K562 (cell line): Measurements from ENCODE around the gene KCNJ8. TPM values are rescaled to one million over a fixed set of nuclear protein-coding genes. Genes with fewer than 3 reads are reported as not detected.

ENCODE experiments used
- ATAC-seq: fragments of 200-7000 bp; cut with Tn5 transposase; 3 replicates; pipeline ENCODE4 v1.9.1; 2020; ENCODE audit warnings: moderate library complexity
- BruUV-seq: library from RNA; stranded (reverse); fragments of 400-500 nt; replicated peaks from 2 replicates; lab custom pipeline; 2021; lab: Mats Ljungman, UMichigan
- CTCF ChIA-PET: fragments of 300-600 bp; formaldehyde crosslinking; extraction: SDS; loops from one replicate; lab custom pipeline; 2021; ENCODE audit warnings: low intra/inter-chr PET ratio; lab: Yijun Ruan, JAX
- POLR2A ChIA-PET: fragments of 300-600, 350-650 bp; sonication (Branson Sonifier 250); formaldehyde crosslinking; extraction: SDS; loops from one replicate; lab custom pipeline; 2021; ENCODE audit warnings: antibody characterized with exemption, inconsistent platforms; lab: Yijun Ruan, JAX
- DNase-seq, 4 experiments: peaks; one replicate each; pipeline versions ENCODE4 v3.0.0 to v3.0.0-alpha.2; 2011 to 2018; ENCODE audit warnings: low spot score in 3 of 4, mixed read lengths in 3 of 4; ENCODE audit errors: extremely low read depth in 1 of 4
- FAIRE-seq: peaks from 2 replicates; lab custom pipeline; 2011; peaks lifted over from hg19 to GRCh38; lab: Jason Lieb, UNC
- H2AFZ ChIP-seq: 2 replicates; pipeline ENCODE4 v1.6.0; 2011; ENCODE audit warnings: low read depth, low read length, control low read depth, inconsistent platforms
- H3K27ac ChIP-seq: fragments of 200-600 bp; 3 replicates; pipeline ENCODE4 v1.8.0; 2011; ENCODE audit warnings: low read depth, mild to moderate bottlenecking, control low read depth, inconsistent platforms, low read length, moderate library complexity, mixed read lengths; ENCODE audit errors: extremely low read depth
- H3K27me3 ChIP-seq, 2 experiments: fragments of 300-600 bp in 1 of 2; 2 replicates in 1 of 2; 3 replicates in 1 of 2; pipeline versions ENCODE4 v1.6.0 to v1.8.0; 2011; ENCODE audit warnings: inconsistent platforms in 2 of 2, low read length in 2 of 2, mild to moderate bottlenecking in 1 of 2, mixed read lengths in 1 of 2, moderate library complexity in 1 of 2; ENCODE audit not compliant: control insufficient read depth in 2 of 2, insufficient read depth in 2 of 2
- H3K36me3 ChIP-seq: fragments of 300-600 bp; 3 replicates; pipeline ENCODE4 v1.8.0; 2011; ENCODE audit warnings: mild to moderate bottlenecking, low read length, inconsistent platforms; ENCODE audit not compliant: control insufficient read depth, insufficient read depth
- H3K4me1 ChIP-seq, 2 experiments: fragments of 200-600 bp in 1 of 2; replicated peaks in 1 of 2; 2 replicates in 1 of 2; 3 replicates in 1 of 2; pipeline versions ENCODE4 v1.5.1 to v1.8.0; 2011; ENCODE audit warnings: inconsistent platforms in 2 of 2, low read length in 2 of 2, mild to moderate bottlenecking in 1 of 2, mixed read lengths in 1 of 2, moderate library complexity in 1 of 2; ENCODE audit not compliant: control insufficient read depth in 2 of 2, insufficient read depth in 2 of 2
- H3K4me2 ChIP-seq: 2 replicates; pipeline ENCODE4 v1.6.1; 2011; ENCODE audit warnings: low read length, control low read depth, inconsistent platforms, mixed read lengths; ENCODE audit not compliant: insufficient read depth
- H3K4me3 ChIP-seq: fragments of 200-600 bp; sonication (generic), shearing (Covaris generic); 2 replicates; pipeline ENCODE4 v1.5.1; 2016; ENCODE audit warnings: control low read depth, inconsistent platforms
- H3K79me2 ChIP-seq: fragments of 200-600 bp; 3 replicates; pipeline ENCODE4 v1.8.0; 2011; ENCODE audit warnings: low read length, inconsistent platforms; ENCODE audit not compliant: control insufficient read depth, insufficient read depth
- H3K9ac ChIP-seq, 2 experiments: 2 replicates each; pipeline versions ENCODE4 v1.6.0 to v1.6.1; 2011; ENCODE audit warnings: low read depth in 2 of 2, low read length in 2 of 2, control low read depth in 1 of 2, inconsistent platforms in 1 of 2, mild to moderate bottlenecking in 1 of 2, mixed read lengths in 1 of 2; ENCODE audit not compliant: insufficient read depth in 1 of 2
- H3K9me1 ChIP-seq: one replicate; pipeline ENCODE4 v1.6.0; 2011; ENCODE audit warnings: inconsistent platforms, mild to moderate bottlenecking, low read length, moderate library complexity; ENCODE audit not compliant: control insufficient read depth, insufficient read depth
- H3K9me3 ChIP-seq: replicated peaks from 2 replicates; pipeline ENCODE4 v1.5.1; 2011; ENCODE audit warnings: low read depth, low read length, inconsistent platforms; ENCODE audit not compliant: control insufficient read depth, insufficient read depth
- H4K20me1 ChIP-seq: replicated peaks from 2 replicates; pipeline ENCODE4 v1.6.1; 2011; ENCODE audit warnings: low read length, inconsistent platforms, mixed read lengths; ENCODE audit not compliant: control insufficient read depth, insufficient read depth
- CBFA2T3 ChIP-seq: fragments of 450-650 bp; IDR thresholded peaks from 2 replicates; pipeline ENCODE4 v1.6.1; 2017
- ZNF253 ChIP-seq: fragments of 250-450 bp; sonication (Bioruptor Pico); conservative IDR thresholded peaks from 2 replicates; pipeline ENCODE4 v1.6.1; 2021; ENCODE audit warnings: mild to moderate bottlenecking
- WGBS: fragments of 100-300 bp; shearing (Covaris generic); methylation state at CpG from one replicate; pipeline ENCODE4 v1.1.6; 2016; ENCODE audit warnings: low coverage, mixed read lengths; ENCODE audit not compliant: insufficient coverage; ENCODE audit errors: missing lambda C conversion rate; 5-methylcytosine and 5-hydroxymethylcytosine counted together
- in situ Hi-C: fragments of 300-500 bp; cut with MboI; formaldehyde crosslinking; loops from 4 replicates; pipeline ENCODE4 v1.15.0; 2018; ENCODE audit warnings: inconsistent platforms, mixed read lengths
- intact Hi-C: fragments of 100-400 bp; cut with micrococcal nuclease; formaldehyde crosslinking; loops from 2 replicates; pipeline ENCODE4 v1.14.2; 2022
- polyA plus RNA-seq, 8 experiments: library from polyadenylated mRNA; depleted of rRNA in 4 of 8; stranded (reverse) in 5 of 8; unstranded in 3 of 8; fragments of >200 nt; fragmentation: Nextera tagmentation in 2 of 8; fragmentation: Illumina TruSeq in 1 of 8; extraction: Ambion mirVana in 2 of 8; extraction: Trizol in 1 of 8; gene quantifications; 2 replicates each; pipeline versions ENCODE4 v1.2.1 to v1.2.3, GENCODE V29; 2011 to 2014; ENCODE audit warnings: inconsistent platforms in 1 of 8, missing spikeins in 1 of 8
- total RNA-seq, 7 experiments: library from RNA; depleted of rRNA in 6 of 7; stranded (reverse); fragments of >200 nt in 6 of 7; fragmentation: Illumina TruSeq in 2 of 7; extraction: Trizol in 2 of 7; gene quantifications; 2 replicates each; pipeline versions ENCODE4 v1.2.1 to v1.2.3, GENCODE V29; 2011 to 2021; ENCODE audit warnings: low replicate concordance in 1 of 7
- TF ChIP-seq, protein P1 (sequence below): fragments of 450-650 bp; IDR thresholded peaks from 2 replicates; pipeline ENCODE4 v1.6.1; 2016; ENCODE audit warnings: mild to moderate bottlenecking

The KCNJ8 gene
- total and polyA plus RNA-seq, 9 of the 15 experiments (the other 6 are each of a cell fraction or from before 2014, with no cell fraction given), result 0.28 to 3.6 (median 1.1) TPM

DNA sequence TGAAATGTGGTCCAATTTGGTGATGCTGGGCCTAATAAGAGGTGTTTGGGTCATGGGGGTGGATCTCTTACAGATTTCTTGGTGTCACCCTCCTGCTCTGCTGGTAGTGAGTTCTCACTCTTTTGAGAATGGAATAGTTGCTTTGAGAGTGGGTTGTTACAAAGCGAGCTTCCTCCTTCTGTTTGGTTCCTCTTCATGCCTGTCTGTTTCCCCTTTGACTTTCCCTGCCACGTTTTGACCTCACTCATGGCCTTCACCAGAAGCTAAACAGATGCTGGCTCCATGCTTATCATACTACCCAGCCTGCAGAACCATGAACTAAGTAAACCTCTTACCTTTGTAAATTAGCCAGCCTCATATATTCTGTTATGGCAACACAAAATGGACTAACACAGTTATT lies 59.1 kb downstream of the KCNJ8 start:
- ATAC-seq (no peak), DNase-seq (peak in 1 of 4 experiments; percentile 41), FAIRE-seq (no peak)
- Histone ChIP-seq H3K9ac (no peak overlapping the region), H3K4me2 (no peak overlapping the region), H3K4me3 (no peak overlapping the region), H2AFZ (0 out of 2 replicates have a peak overlapping the region, but pooled peaks have one; percentile 32), H3K9me3 (no peaks in the 10 kb centered on the region), H3K9me1 (no peaks in the 10 kb centered on the region), H4K20me1 (no peaks in the 10 kb centered on the region), H3K27me3 (no peaks in the 10 kb centered on the region), H3K4me1 (no peaks in the 10 kb centered on the region), H3K36me3 (no peaks in the 10 kb centered on the region), H3K27ac (no peak overlapping the region), H3K79me2 (no peaks in the 10 kb centered on the region)
- no TSS peak for BruUV-seq
- WGBS, result 0% methylated on average over 2 of the region's 2 CpGs
- TF ChIP-seq CBFA2T3 (peak; percentile 29; the same call in 1 of the 2 replicates), ZNF253 (CRISPR knock-in tag) (no peak)
- TF ChIP-seq, protein P1, sequence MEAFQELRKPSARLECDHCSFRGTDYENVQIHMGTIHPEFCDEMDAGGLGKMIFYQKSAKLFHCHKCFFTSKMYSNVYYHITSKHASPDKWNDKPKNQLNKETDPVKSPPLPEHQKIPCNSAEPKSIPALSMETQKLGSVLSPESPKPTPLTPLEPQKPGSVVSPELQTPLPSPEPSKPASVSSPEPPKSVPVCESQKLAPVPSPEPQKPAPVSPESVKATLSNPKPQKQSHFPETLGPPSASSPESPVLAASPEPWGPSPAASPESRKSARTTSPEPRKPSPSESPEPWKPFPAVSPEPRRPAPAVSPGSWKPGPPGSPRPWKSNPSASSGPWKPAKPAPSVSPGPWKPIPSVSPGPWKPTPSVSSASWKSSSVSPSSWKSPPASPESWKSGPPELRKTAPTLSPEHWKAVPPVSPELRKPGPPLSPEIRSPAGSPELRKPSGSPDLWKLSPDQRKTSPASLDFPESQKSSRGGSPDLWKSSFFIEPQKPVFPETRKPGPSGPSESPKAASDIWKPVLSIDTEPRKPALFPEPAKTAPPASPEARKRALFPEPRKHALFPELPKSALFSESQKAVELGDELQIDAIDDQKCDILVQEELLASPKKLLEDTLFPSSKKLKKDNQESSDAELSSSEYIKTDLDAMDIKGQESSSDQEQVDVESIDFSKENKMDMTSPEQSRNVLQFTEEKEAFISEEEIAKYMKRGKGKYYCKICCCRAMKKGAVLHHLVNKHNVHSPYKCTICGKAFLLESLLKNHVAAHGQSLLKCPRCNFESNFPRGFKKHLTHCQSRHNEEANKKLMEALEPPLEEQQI, result no peak
- POLR2A ChIA-PET, result no interaction called here
- intact Hi-C loops (no loop called here), in situ Hi-C loops (no loop called here)
- CTCF ChIA-PET, result no interaction called here

Other genes starting within 250 kb of the KCNJ8 start
- gene SPX, start 248.4 kb downstream of the KCNJ8 start, total RNA-seq (2014; rRNA removed), result 0.23 TPM in 1 of 2 replicates, not detected in the other
- gene SPX, start 248.4 kb downstream of the KCNJ8 start, total RNA-seq (2014; rRNA removed; fragmentation: Illumina TruSeq; extraction: Trizol), result 0.11 and 0.13 TPM in 2 replicates
- gene SPX, start 248.4 kb downstream of the KCNJ8 start, total RNA-seq (2015; rRNA removed; fragmentation: Illumina TruSeq; extraction: Trizol), result 0.11 and 0.40 TPM in 2 replicates
- 0.11 TPM in 2 replicates for gene SPX, start 248.4 kb downstream of the KCNJ8 start, total RNA-seq (2021)
- gene SPX, start 248.4 kb downstream of the KCNJ8 start, polyA plus RNA-seq (2011; rRNA removed), result 0.05 and 0.14 TPM in 2 replicates
- gene SPX, start 248.4 kb downstream of the KCNJ8 start, polyA plus RNA-seq (2014; fragmentation: Illumina TruSeq; extraction: Trizol), result 0.06 TPM in 1 of 2 replicates, not detected in the other
- under 1 TPM; 0.10 to 0.21 TPM for gene SPX, start 248.4 kb downstream of the KCNJ8 start, polyA plus RNA-seq (2014; fragmentation: Nextera tagmentation; extraction: Ambion mirVana)
- 0.16 TPM in 1 of 2 replicates, not detected in the other for gene SPX, start 248.4 kb downstream of the KCNJ8 start, polyA plus RNA-seq (2014; rRNA removed)
- not detected in 2 replicates for gene GYS2, start 169.9 kb downstream of the KCNJ8 start, total RNA-seq (2014; rRNA removed)
- gene GYS2, start 169.9 kb downstream of the KCNJ8 start, total RNA-seq (2014; rRNA removed; fragmentation: Illumina TruSeq; extraction: Trizol), result not detected in 2 replicates
- gene GYS2, start 169.9 kb downstream of the KCNJ8 start, total RNA-seq (2015; rRNA removed; fragmentation: Illumina TruSeq; extraction: Trizol), result not detected in 2 replicates
- not detected in 2 replicates for gene GYS2, start 169.9 kb downstream of the KCNJ8 start, total RNA-seq (2021)
- gene GYS2, start 169.9 kb downstream of the KCNJ8 start, polyA plus RNA-seq (2011; rRNA removed), result not detected in 2 replicates
- not detected in 2 replicates for gene GYS2, start 169.9 kb downstream of the KCNJ8 start, polyA plus RNA-seq (2014; fragmentation: Illumina TruSeq; extraction: Trizol)
- not detected for gene GYS2, start 169.9 kb downstream of the KCNJ8 start, polyA plus RNA-seq (2014; fragmentation: Nextera tagmentation; extraction: Ambion mirVana)
- not detected in 2 replicates for gene GYS2, start 169.9 kb downstream of the KCNJ8 start, polyA plus RNA-seq (2014; rRNA removed)
- 710 and 743 TPM in 2 replicates for gene LDHB, start 116.9 kb downstream of the KCNJ8 start, total RNA-seq (2014; rRNA removed)
- 1,339 and 1,452 TPM in 2 replicates for gene LDHB, start 116.9 kb downstream of the KCNJ8 start, total RNA-seq (2014; rRNA removed; fragmentation: Illumina TruSeq; extraction: Trizol)
- gene LDHB, start 116.9 kb downstream of the KCNJ8 start, total RNA-seq (2015; rRNA removed; fragmentation: Illumina TruSeq; extraction: Trizol), result 871 and 888 TPM in 2 replicates
- 919 and 939 TPM in 2 replicates for gene LDHB, start 116.9 kb downstream of the KCNJ8 start, total RNA-seq (2021)
- gene LDHB, start 116.9 kb downstream of the KCNJ8 start, polyA plus RNA-seq (2011; rRNA removed), result 993 and 1,477 TPM in 2 replicates
- 968 and 1,051 TPM in 2 replicates for gene LDHB, start 116.9 kb downstream of the KCNJ8 start, polyA plus RNA-seq (2014; fragmentation: Illumina TruSeq; extraction: Trizol)
- gene LDHB, start 116.9 kb downstream of the KCNJ8 start, polyA plus RNA-seq (2014; fragmentation: Nextera tagmentation; extraction: Ambion mirVana), result 1,000 to 10,000 TPM; 2,666 to 2,680 TPM
- 875 and 947 TPM in 2 replicates for gene LDHB, start 116.9 kb downstream of the KCNJ8 start, polyA plus RNA-seq (2014; rRNA removed)
- gene ABCC9, start 166.7 kb upstream of the KCNJ8 start, total RNA-seq (2014; rRNA removed), result 0.05 and 0.16 TPM in 2 replicates
- gene ABCC9, start 166.7 kb upstream of the KCNJ8 start, total RNA-seq (2014; rRNA removed; fragmentation: Illumina TruSeq; extraction: Trizol), result 0.32 and 0.40 TPM in 2 replicates
- 0.15 and 0.18 TPM in 2 replicates for gene ABCC9, start 166.7 kb upstream of the KCNJ8 start, total RNA-seq (2015; rRNA removed; fragmentation: Illumina TruSeq; extraction: Trizol)
- 0.11 and 0.40 TPM in 2 replicates for gene ABCC9, start 166.7 kb upstream of the KCNJ8 start, total RNA-seq (2021)
- 0.07 and 0.22 TPM in 2 replicates for gene ABCC9, start 166.7 kb upstream of the KCNJ8 start, polyA plus RNA-seq (2011; rRNA removed)
- gene ABCC9, start 166.7 kb upstream of the KCNJ8 start, polyA plus RNA-seq (2014; fragmentation: Illumina TruSeq; extraction: Trizol), result 0.10 and 0.25 TPM in 2 replicates
- under 1 TPM; 0.10 to 0.13 TPM for gene ABCC9, start 166.7 kb upstream of the KCNJ8 start, polyA plus RNA-seq (2014; fragmentation: Nextera tagmentation; extraction: Ambion mirVana)
- gene ABCC9, start 166.7 kb upstream of the KCNJ8 start, polyA plus RNA-seq (2014; rRNA removed), result 0.24 and 0.49 TPM in 2 replicates